Dendritic cell treated with granulocyte-macrophage colony-stimulating factor and Interleukin-4, amounts not matched to agents 40 ng/mL and 50 ng/mL, for 4 days (primary cell): ENCODE results near the gene RPS19.
"Not testable (repeated sequence)": the region's sequence is repeated elsewhere in the genome, so short reads cannot be mapped to it uniquely, and the experiment has no call there.

Source experiments
- H3K27ac Mint-ChIP-seq: one replicate; pipeline ENCODE4 v1.8.0; 2022; ENCODE audit warnings: mild to moderate bottlenecking, mixed read lengths
- H3K27me3 Mint-ChIP-seq: one replicate; pipeline ENCODE4 v1.8.0; 2022; ENCODE audit warnings: mild to moderate bottlenecking, mixed read lengths
- H3K36me3 Mint-ChIP-seq: one replicate; pipeline ENCODE4 v1.8.0; 2022; ENCODE audit warnings: low read depth, mixed read lengths
- H3K4me1 Mint-ChIP-seq: one replicate; pipeline ENCODE4 v1.8.0; 2022; ENCODE audit warnings: low read depth, mixed read lengths
- H3K4me3 Mint-ChIP-seq: one replicate; pipeline ENCODE4 v1.8.0; 2022; ENCODE audit warnings: mild to moderate bottlenecking, moderate library complexity, mixed read lengths
- H3K9me3 Mint-ChIP-seq: one replicate; pipeline ENCODE4 v1.8.0; 2022; ENCODE audit warnings: mixed read lengths
- intact Hi-C: fragments of 100-400 bp; cut with micrococcal nuclease; formaldehyde crosslinking; loops from one replicate; pipeline ENCODE4 v1.15.0; 2022

Gene RPS19

GRCh38 chr19:41914424-41914834, 54.4 kb downstream of the RPS19 start:
- H3K4me1 Mint-ChIP-seq, intact Hi-C loops, H3K36me3 Mint-ChIP-seq, H3K27ac Mint-ChIP-seq, H3K9me3 Mint-ChIP-seq, H3K4me3 Mint-ChIP-seq: not testable (repeated sequence)
- H3K27me3 Mint-ChIP-seq = peaks cover 43% of the 10 kb centered on the region

GRCh38 chr19:41915021-41915775, 55.1 kb downstream of the RPS19 start:
- intact Hi-C loops = no loop called here

GRCh38 chr19:41915776-41916414, 55.8 kb downstream of the RPS19 start:
- H3K4me1 Mint-ChIP-seq = no peaks in the 10 kb centered on the region
- peaks cover 36% of the 10 kb centered on the region for H3K27me3 Mint-ChIP-seq
- no peaks in the 10 kb centered on the region for H3K36me3 Mint-ChIP-seq
- H3K9me3 Mint-ChIP-seq = no peaks in the 10 kb centered on the region
- H3K4me3 Mint-ChIP-seq = no peak overlapping the region
- intact Hi-C loops = no loop called here
- H3K27ac Mint-ChIP-seq = no peak overlapping the region

More at GRCh38 chr19:41915021-41915775, 55.1 kb downstream of the RPS19 start:
- Mint-ChIP-seq H3K27ac (no peak overlapping the region), H3K9me3 (no peaks in the 10 kb centered on the region), H3K4me1 (peaks cover 5% of the 10 kb centered on the region), H3K36me3 (no peaks in the 10 kb centered on the region), H3K27me3 (peaks cover 41% of the 10 kb centered on the region), H3K4me3 (no peak overlapping the region)

DNA sequence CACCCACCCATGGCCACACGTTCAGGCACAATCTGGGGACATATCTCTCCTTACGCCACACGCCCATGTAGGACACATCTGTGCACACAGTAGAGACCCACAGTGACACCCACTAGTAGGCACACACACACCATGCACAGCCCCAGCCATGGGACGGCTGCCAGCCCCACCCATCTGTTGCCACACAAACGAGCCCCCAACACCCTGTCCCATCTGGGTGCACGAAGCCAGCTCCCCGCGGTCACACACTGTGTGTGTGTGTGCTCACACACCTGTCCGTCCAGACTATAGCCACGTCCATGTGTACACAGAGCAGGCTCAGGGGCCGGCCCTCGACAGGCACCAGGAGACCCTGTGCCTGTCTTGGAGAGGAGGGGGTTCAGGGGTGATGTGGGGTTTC, 57.6 kb downstream of the RPS19 start:
- peaks cover 35% of the 10 kb centered on the region for H3K27me3 Mint-ChIP-seq
- intact Hi-C loops = no loop called here
- no peaks in the 10 kb centered on the region for H3K36me3 Mint-ChIP-seq
- H3K4me3 Mint-ChIP-seq = no peak overlapping the region
- peaks cover 13% of the 10 kb centered on the region for H3K4me1 Mint-ChIP-seq
- no peaks in the 10 kb centered on the region for H3K9me3 Mint-ChIP-seq
- no peak overlapping the region for H3K27ac Mint-ChIP-seq

GRCh38 chr19:41918095-41918494, 58.0 kb downstream of the RPS19 start:
- H3K27ac Mint-ChIP-seq = no peak overlapping the region
- H3K36me3 Mint-ChIP-seq = no peaks in the 10 kb centered on the region
- no peaks in the 10 kb centered on the region for H3K9me3 Mint-ChIP-seq
- peaks cover 36% of the 10 kb centered on the region for H3K27me3 Mint-ChIP-seq
- intact Hi-C loops = no loop called here
- peaks cover 15% of the 10 kb centered on the region for H3K4me1 Mint-ChIP-seq
- H3K4me3 Mint-ChIP-seq = no peak overlapping the region

DNA sequence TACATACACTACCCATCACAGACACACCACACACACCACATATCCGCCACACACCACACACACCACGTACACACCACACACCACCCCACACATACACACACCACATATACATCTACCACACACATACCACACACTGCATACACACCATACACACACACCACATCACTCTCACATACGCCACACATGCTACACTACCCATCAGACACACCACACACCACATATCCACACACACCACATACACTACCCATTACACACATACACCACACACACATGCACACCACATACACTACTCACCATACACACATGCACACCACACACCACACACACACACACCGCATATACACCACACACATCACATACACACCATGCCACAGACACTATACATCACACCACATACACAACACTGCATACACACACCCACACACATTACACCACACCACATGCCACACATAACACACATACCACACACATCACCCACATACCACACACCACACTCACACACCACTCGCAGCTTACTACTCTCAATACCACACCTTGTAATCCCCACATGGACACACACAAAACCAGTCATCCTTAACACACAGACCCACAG, 58.7 kb downstream of the RPS19 start:
- Mint-ChIP-seq H3K36me3 (no peaks in the 10 kb centered on the region), H3K9me3 (no peaks in the 10 kb centered on the region), H3K4me3 (no peak overlapping the region), H3K27ac (no peak overlapping the region), H3K27me3 (peaks cover 34% of the 10 kb centered on the region), H3K4me1 (peaks cover 20% of the 10 kb centered on the region)
- intact Hi-C loops = no loop called here

GRCh38 chr19:41919948-41920712, 60.1 kb downstream of the RPS19 start:
- intact Hi-C loops = no loop called here
- Mint-ChIP-seq H3K4me3 (no peak overlapping the region), H3K27ac (no peak overlapping the region), H3K9me3 (no peaks in the 10 kb centered on the region), H3K4me1 (peaks cover 20% of the 10 kb centered on the region), H3K27me3 (peaks cover 27% of the 10 kb centered on the region), H3K36me3 (no peaks in the 10 kb centered on the region)

- Mint-ChIP-seq H3K4me3 (no peak overlapping the region), H3K27ac (peak overlapping the region; percentile 3), H3K4me1 (peaks cover 20% of the 10 kb centered on the region), H3K36me3 (no peaks in the 10 kb centered on the region), H3K9me3 (no peaks in the 10 kb centered on the region), H3K27me3 (peaks cover 27% of the 10 kb centered on the region)
- intact Hi-C loops = no loop called here
Observed at GRCh38 chr19:41920882-41921576, 61.0 kb downstream of the RPS19 start.

- Mint-ChIP-seq H3K36me3 (no peaks in the 10 kb centered on the region), H3K27me3 (peaks cover 27% of the 10 kb centered on the region), H3K4me1 (peaks cover 20% of the 10 kb centered on the region), H3K4me3 (no peak overlapping the region), H3K9me3 (no peaks in the 10 kb centered on the region), H3K27ac (peak overlapping the region; percentile 3)
- intact Hi-C loops = no loop called here
Observed at GRCh38 chr19:41921577-41922576, 61.8 kb downstream of the RPS19 start.
